WTC11 (cell line): ENCODE measurements around the gene DLGAP4.

Experiments
- ATF3 ChIP-seq: sonication (generic); formaldehyde crosslinking; conservative IDR thresholded peaks from 2 replicates; pipeline ENCODE4 v1.8.1; 2022; ENCODE audit warnings: mild to moderate bottlenecking, missing genetic modification reagents
- CTCF ChIP-seq: fragments of 200-600 bp; IDR thresholded peaks from 2 replicates; pipeline ENCODE4 v1.8.0; 2022; ENCODE audit warnings: antibody characterized with exemption
- ELF4 ChIP-seq: sonication (generic); formaldehyde crosslinking; IDR thresholded peaks from 2 replicates; pipeline ENCODE4 v1.8.1; 2022; ENCODE audit warnings: low read depth, mild to moderate bottlenecking, moderate library complexity, missing genetic modification reagents
- JUN ChIP-seq: sonication (generic); formaldehyde crosslinking; IDR thresholded peaks from 2 replicates; pipeline ENCODE4 v1.8.0; 2023; ENCODE audit warnings: mild to moderate bottlenecking, missing genetic modification reagents
- MXD4 ChIP-seq: fragments of 250-450 bp; sonication (Bioruptor Pico); IDR thresholded peaks from 2 replicates; pipeline ENCODE4 v1.8.0; 2021; ENCODE audit warnings: mild to moderate bottlenecking, moderate library complexity, borderline replicate concordance
- NFYB ChIP-seq: sonication (generic); formaldehyde crosslinking; conservative IDR thresholded peaks from 2 replicates; pipeline ENCODE4 v1.8.0; 2022; ENCODE audit warnings: low read depth, missing genetic modification reagents
- SP1 ChIP-seq: sonication (generic); formaldehyde crosslinking; conservative IDR thresholded peaks from 2 replicates; pipeline ENCODE4 v1.8.1; 2022; ENCODE audit warnings: missing genetic modification reagents

GRCh38 chr20:36525620-36526365 is 219.7 kb downstream of the DLGAP4 start:
- no peak for TF ChIP-seq SP1 (CRISPR knock-in tag)
- TF ChIP-seq NFYB (CRISPR knock-in tag): no peak
- TF ChIP-seq ELF4 (CRISPR knock-in tag): no peak
- TF ChIP-seq CTCF: no peak
- TF ChIP-seq JUN: no peak
- no peak for TF ChIP-seq ATF3
- no peak for TF ChIP-seq MXD4 (CRISPR knock-in tag)
